CD4-positive, alpha-beta T cell treated with Interleukin-15 for 4 hours (primary cell): Measurements from ENCODE around the gene MTHFD2.
"Not testable (repeated sequence)": the region's sequence is repeated elsewhere in the genome, so short reads cannot be mapped to it uniquely, and the experiment has no call there.

Source experiments
- DNase-seq: peaks from one replicate; pipeline ENCODE4 v3.0.0-alpha.2; 2020; ENCODE audit warnings: low spot score

MTHFD2 gene

GRCh38 chr2:74228772-74229171 is 30.4 kb downstream of the MTHFD2 start:
- no peak for DNase-seq

GRCh38 chr2:74229865-74230264 is 31.4 kb downstream of the MTHFD2 start:
- not testable (repeated sequence) for DNase-seq

- DNase-seq: no peak
These were observed 34.0 kb downstream of the MTHFD2 start for GRCh38 chr2:74232426-74232825.

- DNase-seq: no peak
These were observed 35.2 kb downstream of the MTHFD2 start for GRCh38 chr2:74233648-74234047.

GRCh38 chr2:74235041-74235440 is 36.6 kb downstream of the MTHFD2 start:
- no peak for DNase-seq

GRCh38 chr2:74238879-74239278 is 40.5 kb downstream of the MTHFD2 start:
- DNase-seq: no peak

GRCh38 chr2:74239346-74239745 is 40.9 kb downstream of the MTHFD2 start:
- DNase-seq: no peak

GRCh38 chr2:74242354-74243071 is 44.1 kb downstream of the MTHFD2 start:
- no peak for DNase-seq

GRCh38 chr2:74244286-74244685 is 45.9 kb downstream of the MTHFD2 start:
- no peak for DNase-seq

GRCh38 chr2:74246496-74247195 is 48.2 kb downstream of the MTHFD2 start:
- no peak for DNase-seq

- no peak for DNase-seq
These were observed 51.1 kb downstream of the MTHFD2 start for GRCh38 chr2:74249406-74250122.

GRCh38 chr2:74250189-74250631 is 51.8 kb downstream of the MTHFD2 start:
- DNase-seq: peak; percentile 56

- DNase-seq: no peak
These were observed 53.6 kb downstream of the MTHFD2 start for GRCh38 chr2:74252036-74252435.

- no peak for DNase-seq
These were observed 54.4 kb downstream of the MTHFD2 start for GRCh38 chr2:74252862-74253261.

- no peak for DNase-seq
These were observed 55.0 kb downstream of the MTHFD2 start for GRCh38 chr2:74253306-74253970.

GRCh38 chr2:74253971-74254310 is 55.5 kb downstream of the MTHFD2 start:
- DNase-seq: no peak

GRCh38 chr2:74255660-74256213 is 57.3 kb downstream of the MTHFD2 start:
- no peak for DNase-seq

- no peak for DNase-seq
These were observed 60.8 kb downstream of the MTHFD2 start for GRCh38 chr2:74259191-74259590.

- DNase-seq: no peak
These were observed 61.3 kb downstream of the MTHFD2 start for GRCh38 chr2:74259733-74260132.

GRCh38 chr2:74260495-74260894 is 62.1 kb downstream of the MTHFD2 start:
- no peak for DNase-seq

GRCh38 chr2:74261204-74261864 is 62.9 kb downstream of the MTHFD2 start:
- DNase-seq: no peak

- DNase-seq: no peak
These were observed 64.3 kb downstream of the MTHFD2 start for GRCh38 chr2:74262681-74263080.
